ENCODE measurements around the gene DDAH2.
A peak's percentile ranks its signal among the peaks of the same experiment; 100 is the strongest.

The DDAH2 gene

GRCh38 chr6:31775184-31775583, 46.1 kb upstream of the DDAH2 start:
- no peak for TF ChIP-seq CTCF (IDR thresholded peaks at IDR 0.05; ENCODE audit: low read length, missing control alignments)
- no peak overlapping the region for H3K4me3 ChIP-seq (replicated peaks; ENCODE audit: low read depth, low read length)
- no peak for DNase-seq (ENCODE audit: low read depth)

GRCh38 chr6:31771992-31772358, 42.9 kb upstream of the DDAH2 start:
- no peak for TF ChIP-seq CTCF (IDR thresholded peaks at IDR 0.05; ENCODE audit: low read length, missing control alignments)
- DNase-seq (ENCODE audit: low read depth), result peak; percentile 45
- H3K4me3 ChIP-seq (replicated peaks; ENCODE audit: low read depth, low read length), result no peak overlapping the region

- DNase-seq (ENCODE audit: low read depth), result no peak
- H3K4me3 ChIP-seq (replicated peaks; ENCODE audit: low read depth, low read length), result no peak overlapping the region
- no peak for TF ChIP-seq CTCF (IDR thresholded peaks at IDR 0.05; ENCODE audit: low read length, missing control alignments)
Measured at GRCh38 chr6:31770860-31771259, 41.8 kb upstream of the DDAH2 start.

- no peak overlapping the region for H3K4me3 ChIP-seq (replicated peaks; ENCODE audit: low read depth, low read length)
- TF ChIP-seq CTCF (IDR thresholded peaks at IDR 0.05; ENCODE audit: low read length, missing control alignments), result peak; percentile 81
- peak; percentile 64 for DNase-seq (ENCODE audit: low read depth)
Measured at GRCh38 chr6:31769684-31770371, 40.7 kb upstream of the DDAH2 start.

GRCh38 chr6:31768363-31769257, 39.5 kb upstream of the DDAH2 start:
- TF ChIP-seq CTCF (IDR thresholded peaks at IDR 0.05; ENCODE audit: low read length, missing control alignments), result no peak
- no peak overlapping the region for H3K4me3 ChIP-seq (replicated peaks; ENCODE audit: low read depth, low read length)
- no peak for DNase-seq (ENCODE audit: low read depth)

GRCh38 chr6:31767096-31767645, 38.1 kb upstream of the DDAH2 start:
- no peak for DNase-seq (ENCODE audit: low read depth)
- TF ChIP-seq CTCF (IDR thresholded peaks at IDR 0.05; ENCODE audit: low read length, missing control alignments), result no peak
- no peak overlapping the region for H3K4me3 ChIP-seq (replicated peaks; ENCODE audit: low read depth, low read length)
